CD4-positive, alpha-beta T cell treated with Interleukin-15 for 4 hours (primary cell): ENCODE results near the gene CALCOCO2.
"Not testable (repeated sequence)": the region's sequence is repeated elsewhere in the genome, so short reads cannot be mapped to it uniquely, and the experiment has no call there.

ENCODE experiments used
- DNase-seq: peaks from one replicate; pipeline ENCODE4 v3.0.0-alpha.2; 2020; ENCODE audit warnings: low spot score

Gene CALCOCO2

GRCh38 chr17:48825446-48826381 is 5.1 kb upstream of the CALCOCO2 start:
- DNase-seq = no peak

DNA sequence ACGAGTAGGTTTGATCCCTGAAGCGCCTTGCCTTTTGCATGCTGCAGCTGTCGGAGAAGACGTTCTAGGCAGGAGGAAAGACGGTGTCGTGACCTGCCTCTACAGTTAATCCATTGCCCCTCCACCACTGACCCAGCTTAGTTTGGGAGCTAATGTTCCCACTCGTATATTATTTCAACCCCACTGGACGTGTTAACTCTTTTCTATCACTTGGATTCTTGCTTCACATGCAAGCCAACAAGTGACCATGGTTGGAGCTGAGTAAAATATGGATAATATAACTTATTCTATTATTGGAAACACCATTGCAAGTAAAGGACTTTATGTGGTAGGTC is 681 bp downstream of the CALCOCO2 start:
- no peak for DNase-seq

DNA sequence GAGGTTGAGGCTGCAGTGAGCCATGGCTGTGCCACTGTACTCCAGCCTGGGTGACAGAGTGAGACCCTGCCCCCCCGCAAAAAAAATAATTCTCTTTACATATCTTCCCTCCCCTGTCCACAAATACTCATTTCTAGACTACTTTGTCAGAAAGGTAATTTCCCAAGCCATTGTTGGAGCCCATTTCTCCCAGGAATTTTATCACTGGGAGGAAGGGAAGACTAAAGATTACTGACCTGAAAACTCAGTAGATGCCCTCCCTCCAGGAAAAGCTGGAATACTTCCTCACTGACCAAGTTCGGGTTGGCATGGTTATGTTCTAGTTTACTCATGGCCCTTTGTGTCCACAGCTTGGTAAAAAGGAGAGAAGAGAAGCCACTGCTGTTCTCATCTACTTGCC is 4.1 kb downstream of the CALCOCO2 start:
- DNase-seq = no peak

DNA sequence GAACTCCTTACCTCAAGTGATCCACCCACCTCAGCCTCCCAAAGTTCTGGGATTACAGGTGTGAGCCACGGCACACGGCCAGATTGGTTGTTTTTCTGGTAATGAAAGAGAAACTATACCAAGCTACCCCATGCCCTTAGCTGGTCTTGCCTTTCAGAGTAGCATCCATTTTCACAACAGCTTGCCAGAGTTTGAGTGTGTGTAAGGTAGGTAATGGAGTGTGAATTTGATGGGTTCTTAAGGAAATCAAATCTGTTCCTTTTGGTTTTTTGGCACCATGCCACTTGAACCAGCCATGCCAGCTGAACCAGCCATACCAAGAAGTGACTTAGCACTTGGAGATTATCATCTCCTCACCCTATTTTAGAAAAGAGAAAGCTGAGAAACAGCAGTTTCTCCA is 5.1 kb downstream of the CALCOCO2 start:
- DNase-seq = peak; percentile 13

DNA sequence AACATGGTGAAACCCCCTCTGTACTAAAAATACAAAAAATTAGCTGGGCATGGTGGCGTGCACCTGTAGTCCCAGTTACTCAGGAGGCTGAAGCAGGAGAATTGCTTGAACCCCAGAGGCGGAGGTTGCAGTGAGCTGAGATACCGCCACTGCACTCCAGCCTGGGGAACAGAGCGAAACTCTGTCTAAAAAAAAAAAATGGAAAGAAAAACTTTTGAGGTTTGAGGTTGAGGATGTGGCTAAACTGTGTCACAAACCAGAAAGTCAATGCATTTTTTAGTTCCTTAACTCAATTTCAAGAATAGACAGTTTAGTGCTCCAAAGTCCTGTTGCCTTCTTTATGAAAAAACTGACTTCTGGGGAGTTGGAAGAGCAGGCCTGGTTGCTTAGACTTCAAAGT is 6.6 kb downstream of the CALCOCO2 start:
- DNase-seq = peak; percentile 25

- no peak for DNase-seq
These were observed 9.6 kb downstream of the CALCOCO2 start for GRCh38 chr17:48840441-48840840.

DNA sequence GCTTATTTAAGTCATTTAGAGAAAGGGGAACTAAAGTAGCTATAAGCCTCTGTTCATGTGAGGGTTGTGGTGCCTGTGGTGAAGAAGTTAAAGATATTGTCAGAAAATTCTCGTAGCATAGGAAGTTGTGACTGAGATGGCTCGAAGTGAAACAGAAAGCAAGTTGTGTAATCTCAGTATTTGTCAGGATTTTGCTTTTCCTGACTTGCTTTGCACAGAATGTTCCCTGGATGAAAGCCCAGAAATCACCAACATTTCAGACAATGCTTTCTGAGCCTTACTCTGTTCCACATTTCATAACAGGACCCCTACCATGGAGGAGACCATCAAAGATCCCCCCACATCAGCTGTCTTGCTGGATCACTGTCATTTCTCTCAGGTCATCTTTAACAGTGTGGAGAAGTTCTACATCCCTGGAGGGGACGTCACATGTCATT is 10.6 kb downstream of the CALCOCO2 start:
- DNase-seq = peak; percentile 53

- no peak for DNase-seq
These were observed 11.9 kb downstream of the CALCOCO2 start for GRCh38 chr17:48842746-48843145.

DNA sequence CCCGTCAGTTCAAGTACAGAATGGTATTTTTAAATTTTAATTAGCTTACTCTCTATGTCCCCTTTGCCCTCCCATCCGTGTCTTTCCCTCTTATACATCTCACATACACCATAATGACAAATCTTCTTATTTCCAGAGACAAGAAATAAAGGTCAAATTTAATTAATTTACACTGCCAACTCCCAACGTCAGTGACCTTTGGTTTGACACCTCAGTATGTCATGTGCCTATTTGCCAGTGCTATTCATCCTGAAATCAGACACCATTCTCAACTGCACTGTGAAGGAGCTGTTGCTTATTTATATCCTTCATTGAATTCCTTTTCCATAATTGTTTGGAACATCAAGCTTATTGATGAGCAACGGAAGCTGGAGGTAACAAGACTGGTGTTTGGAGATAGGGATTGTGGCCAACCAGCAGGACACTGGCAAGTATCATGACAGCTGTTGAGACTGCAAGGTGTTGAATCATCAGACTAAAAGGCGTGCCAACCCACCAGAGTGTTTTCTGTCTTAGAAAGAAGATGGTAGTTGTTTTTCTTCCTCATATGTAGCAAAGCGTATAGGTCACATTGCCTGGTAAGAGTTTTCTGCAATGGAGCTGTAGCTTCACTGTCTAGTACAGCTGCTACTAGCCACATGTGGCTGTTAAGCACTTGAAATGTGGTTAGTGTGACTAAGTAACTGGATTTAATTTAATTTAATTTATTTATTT is 12.5 kb downstream of the CALCOCO2 start:
- DNase-seq = no peak

DNA sequence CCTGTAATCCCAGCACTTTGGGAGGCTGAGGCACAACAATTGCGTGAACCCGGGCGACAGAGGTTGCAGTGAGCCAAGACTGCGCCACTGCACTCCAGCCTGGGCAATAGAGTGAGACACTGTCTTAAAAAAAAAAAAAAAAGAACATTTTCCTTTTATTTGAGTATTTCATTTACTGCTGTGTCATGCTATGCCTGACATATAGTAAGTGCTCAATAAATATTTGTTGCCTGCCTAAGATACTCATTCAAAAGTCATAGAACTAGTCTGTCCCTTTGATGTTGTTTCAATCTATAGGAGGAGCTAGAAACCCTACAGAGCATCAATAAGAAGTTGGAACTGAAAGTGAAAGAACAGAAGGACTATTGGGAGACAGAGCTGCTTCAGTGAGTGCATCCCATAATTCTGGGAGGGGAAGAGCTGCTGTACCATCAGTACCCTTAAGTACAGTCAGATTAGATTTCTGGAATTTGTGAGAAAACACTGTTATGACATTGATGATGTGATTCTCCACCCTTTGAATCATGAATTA is 20.0 kb downstream of the CALCOCO2 start:
- no peak for DNase-seq

GRCh38 chr17:48854774-48855476 is 24.1 kb downstream of the CALCOCO2 start:
- DNase-seq = no peak

- no peak for DNase-seq
These were observed 25.4 kb downstream of the CALCOCO2 start for GRCh38 chr17:48856122-48856821.

DNA sequence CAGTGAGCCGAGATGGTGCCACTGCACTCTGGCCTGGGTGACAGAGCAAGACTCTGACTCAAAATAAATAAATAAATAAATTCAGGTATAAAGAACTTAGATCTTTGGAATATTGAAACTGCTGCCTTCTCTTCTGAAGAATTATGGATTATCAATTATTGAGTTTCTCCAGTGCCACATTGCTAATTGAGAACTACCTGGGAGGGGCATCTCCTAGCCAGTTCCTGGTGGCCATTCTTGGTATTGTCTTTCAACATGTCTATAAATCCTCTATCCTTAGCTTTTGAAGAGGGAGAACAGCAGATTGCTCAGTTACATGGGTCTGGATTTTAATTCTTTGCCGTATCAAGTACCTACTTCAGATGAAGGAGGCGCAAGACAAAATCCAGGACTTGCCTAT is 29.2 kb downstream of the CALCOCO2 start:
- DNase-seq = no peak

DNA sequence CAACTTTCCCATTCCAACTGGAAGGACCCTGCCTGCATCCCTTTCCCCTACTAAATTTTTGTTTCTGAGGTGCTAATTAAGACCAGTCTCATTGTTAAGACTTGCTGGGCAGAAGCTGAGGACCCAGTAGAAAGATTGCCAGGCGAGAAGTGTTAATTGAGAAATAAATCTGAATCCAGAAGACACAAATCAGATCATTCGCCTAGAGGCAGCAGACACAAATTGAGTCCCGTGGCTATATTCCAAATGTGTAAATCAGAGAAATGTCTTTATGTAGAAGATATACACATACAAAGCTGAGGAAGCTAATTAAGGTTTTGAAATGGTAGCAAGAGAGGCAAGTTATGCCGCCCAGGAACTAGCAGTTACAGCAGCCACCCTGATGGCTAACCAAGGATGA is 29.6 kb downstream of the CALCOCO2 start:
- no peak for DNase-seq

DNA sequence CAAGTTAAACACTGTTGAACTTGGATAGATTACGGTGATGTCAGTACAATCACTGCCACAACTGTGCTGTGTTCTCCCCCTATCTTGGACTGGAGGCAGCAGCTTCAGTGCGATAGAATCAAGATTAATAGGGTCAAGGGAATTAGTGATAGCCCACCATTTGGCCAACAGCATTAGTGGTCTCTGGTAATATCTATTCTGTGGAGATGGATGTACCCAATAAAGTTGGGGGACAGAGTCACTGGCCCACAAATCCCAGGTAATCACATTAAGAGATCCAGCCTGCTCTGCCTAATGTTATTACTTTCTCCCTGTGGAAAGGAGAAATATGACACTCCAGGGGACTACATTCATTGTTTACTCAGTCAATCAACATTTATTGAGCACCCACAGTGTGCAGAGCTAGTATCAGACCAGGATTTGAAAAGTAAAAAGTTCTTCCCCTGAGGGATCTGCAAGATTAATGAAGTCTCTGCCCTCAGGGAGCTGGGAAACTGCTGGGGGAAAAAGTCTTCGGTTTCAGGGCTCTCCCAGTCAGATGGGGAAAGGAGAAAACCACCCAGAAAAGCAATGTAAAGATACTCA is 38.2 kb downstream of the CALCOCO2 start:
- DNase-seq = no peak

DNA sequence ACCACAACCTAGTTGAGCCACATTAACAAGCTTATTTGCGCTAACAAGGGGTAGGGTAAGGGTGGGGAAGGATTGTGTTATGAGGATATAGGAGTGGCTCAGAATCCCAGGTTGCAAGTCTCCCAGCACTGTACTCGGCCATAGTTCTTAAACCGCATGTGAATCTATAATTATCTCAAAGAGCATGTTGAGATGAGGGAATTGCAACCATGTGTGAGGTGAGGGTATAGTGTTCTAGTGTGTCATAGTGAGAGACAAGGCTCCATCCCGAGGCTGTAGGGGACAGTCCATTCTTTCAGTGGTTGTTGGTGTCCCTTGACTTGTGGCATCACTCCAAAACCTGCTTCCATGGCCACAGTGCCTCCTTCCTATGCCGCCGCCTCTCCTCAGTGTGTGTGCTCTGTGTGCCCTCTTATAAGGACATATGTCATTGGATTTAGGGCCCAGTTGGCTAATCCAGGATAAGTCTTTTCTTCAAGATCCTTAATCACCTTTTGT is 39.0 kb downstream of the CALCOCO2 start:
- DNase-seq = no peak

DNA sequence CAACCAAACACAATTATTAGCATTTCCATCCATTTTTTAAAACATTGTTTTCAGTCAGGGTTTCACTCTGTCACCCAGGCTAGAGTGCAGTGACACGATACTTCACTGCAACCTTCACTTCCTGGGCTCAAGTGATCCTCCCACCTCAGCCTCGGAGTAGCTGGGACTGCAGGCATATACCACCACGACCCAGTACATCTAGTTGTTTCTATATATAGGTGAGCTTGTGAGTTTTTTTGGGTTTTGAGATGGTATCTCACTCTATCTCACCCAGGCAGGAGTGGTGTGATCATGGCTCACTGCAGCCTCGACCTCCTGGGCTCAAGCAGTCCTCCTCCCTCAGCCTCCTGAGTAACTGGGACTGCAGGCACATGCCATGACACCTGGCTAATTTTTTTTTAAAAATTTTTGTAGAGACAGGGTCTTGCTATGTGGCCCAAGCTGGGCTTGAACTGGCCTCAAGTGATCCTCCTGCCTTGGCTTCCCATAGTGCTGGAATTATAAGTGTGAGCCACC is 40.3 kb downstream of the CALCOCO2 start:
- no peak for DNase-seq

GRCh38 chr17:48871551-48872351 is 40.9 kb downstream of the CALCOCO2 start:
- DNase-seq = no peak

DNA sequence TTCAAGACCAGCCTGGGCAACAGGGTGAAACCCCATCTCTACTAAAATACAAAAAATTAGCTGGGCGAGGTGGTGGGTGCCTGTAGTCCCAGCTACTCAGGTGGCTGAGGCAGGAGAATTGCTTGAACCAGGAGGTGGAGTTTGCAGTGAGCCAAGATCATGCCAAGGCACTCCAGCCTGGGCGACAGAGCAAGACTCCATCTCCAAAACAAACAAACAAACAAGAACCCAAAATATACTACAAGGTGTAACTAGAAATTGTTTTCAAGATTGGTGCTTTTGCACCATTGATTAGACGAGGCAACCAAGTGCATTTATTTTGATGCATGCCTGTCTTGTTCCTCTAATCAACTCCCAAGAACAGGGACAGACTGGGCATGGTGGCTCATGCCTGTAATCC is 41.6 kb downstream of the CALCOCO2 start:
- DNase-seq = not testable (repeated sequence)

DNA sequence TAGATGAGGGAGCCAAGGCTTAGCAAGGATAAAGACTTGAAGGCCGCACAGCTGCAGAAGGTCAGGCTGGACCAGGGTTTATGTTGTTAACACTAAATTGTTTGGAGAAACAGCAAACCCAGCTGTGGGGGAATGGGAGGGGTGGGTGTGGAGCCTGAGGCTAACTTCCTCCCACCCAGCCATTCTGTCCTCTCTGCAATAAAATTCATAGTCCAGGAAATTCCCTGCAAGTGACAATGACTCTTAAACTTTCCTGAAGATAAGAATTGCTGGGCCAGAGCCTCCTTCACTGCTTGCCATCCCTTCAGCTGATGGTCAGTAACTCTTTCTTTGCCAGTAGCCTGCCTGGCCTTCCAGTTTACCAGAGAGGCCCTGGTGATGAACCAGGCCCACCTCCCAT is 42.4 kb downstream of the CALCOCO2 start:
- no peak for DNase-seq
